Lung (tissue), 12 donors: ENCODE data around the gene TBXA2R. TPM values are rescaled to one million over a fixed set of nuclear protein-coding genes. Genes with fewer than 3 reads are reported as not detected.

Source experiments
- ATAC-seq: fragments of 200-7000 bp; cut with Tn5 transposase; one replicate; pipeline ENCODE4 v1.9.1; 2020; ENCODE audit warnings: moderate number of reproducible peaks; ENCODE audit not compliant: insufficient read depth, low FRiP score
- DNase-seq, 3 donors: peaks; one replicate each; pipeline ENCODE4 v3.0.0-alpha.2; 2013 to 2017
- H3K27ac ChIP-seq, 2 donors: one replicate each; pipeline ENCODE4 v1.5.1; 2013; ENCODE audit warnings: mild to moderate bottlenecking in 2 of 2, moderate library complexity in 2 of 2, control low read depth in 1 of 2, inconsistent platforms in 1 of 2, low read depth in 1 of 2, low read length in 1 of 2
- H3K27me3 ChIP-seq, 3 donors: one replicate each; pipeline ENCODE4 v1.5.1; 2013; ENCODE audit warnings: low read length in 2 of 3; ENCODE audit not compliant: control insufficient read depth in 3 of 3, insufficient read depth in 3 of 3
- H3K36me3 ChIP-seq, 4 donors: one replicate each; pipeline ENCODE4 v1.5.1; 2013; ENCODE audit warnings: low read length in 4 of 4, mild to moderate bottlenecking in 1 of 4, moderate library complexity in 1 of 4; ENCODE audit not compliant: control insufficient read depth in 4 of 4, insufficient read depth in 4 of 4
- H3K4me1 ChIP-seq, 5 donors: one replicate each; pipeline ENCODE4 v1.5.1; 2013; ENCODE audit warnings: low read length in 5 of 5, mild to moderate bottlenecking in 2 of 5, moderate library complexity in 1 of 5; ENCODE audit not compliant: control insufficient read depth in 5 of 5, insufficient read depth in 5 of 5
- H3K4me3 ChIP-seq: one replicate; pipeline ENCODE4 v1.5.1; 2013; ENCODE audit warnings: mild to moderate bottlenecking, control low read depth, moderate library complexity
- H3K9ac ChIP-seq, 2 donors: one replicate each; pipeline ENCODE4 v1.5.1; 2013; ENCODE audit warnings: low read length in 2 of 2, control low read depth in 1 of 2; ENCODE audit not compliant: insufficient read depth in 1 of 2
- H3K9me3 ChIP-seq, 4 donors: one replicate each; pipeline ENCODE4 v1.5.1; 2013; ENCODE audit warnings: low read length in 3 of 4, mild to moderate bottlenecking in 1 of 4, moderate library complexity in 1 of 4; ENCODE audit not compliant: control insufficient read depth in 4 of 4, insufficient read depth in 3 of 4
- CTCF ChIP-seq: IDR thresholded peaks from 2 replicates; pipeline ENCODE4 v1.5.1; 2012; ENCODE audit warnings: mild to moderate bottlenecking; ENCODE audit errors: control extremely low read depth, extremely low read depth
- WGBS, 2 donors: extraction: QIAGEN DNeasy Blood & Tissue Kit; methylation state at CpG; one replicate each; pipeline ENCODE4 v1.1.7; 2013; 5-methylcytosine and 5-hydroxymethylcytosine counted together
- polyA plus RNA-seq, 2 donors: library from polyadenylated mRNA; stranded (reverse); fragments of 200-250 nt; gene quantifications; one replicate each; pipeline ENCODE4 v1.2.1, GENCODE V29; 2013
- total RNA-seq, 2 donors: library from RNA; depleted of rRNA in 1 of 2; stranded (reverse); fragments of >200 nt in 1 of 2; gene quantifications; one replicate each; pipeline ENCODE4 v1.2.1, GENCODE V29; 2014 to 2021
- donor health status: control.
- donor health status: control.
- donor health status: Bipolar disorder and iron deficiency.
- donor health status: healthy.
- donor health status: DM: yes; HTN: yes; CAD: no.

The TBXA2R gene
- total and polyA plus RNA-seq, 4 donors = 2.5 to 7.6 (median 3.5) TPM

- DNase-seq (peak; percentile 94 to 96 (median 95)), ATAC-seq (peak; percentile 99)
- H3K27ac ChIP-seq = peak within 1 kb of the TSS; percentile 62 to 70
- peak within 1 kb of the TSS in 1 of 2 donors; percentile 78 for H3K9ac ChIP-seq
- no peaks in the 10 kb centered on the region for H3K27me3 ChIP-seq
- no peaks in the 10 kb centered on the region for H3K9me3 ChIP-seq
- peak within 1 kb of the TSS; percentile 93 for H3K4me3 ChIP-seq
- H3K36me3 ChIP-seq = no peaks in the 10 kb centered on the region
- WGBS, 2 donors = 1% methylated on average over 65 to 81 of the region's 81 CpGs
- H3K4me1 ChIP-seq = peaks cover 0 to 16% (median 0%) of the 10 kb centered on the region in 5 donors
- peak; percentile 18 for TF ChIP-seq CTCF
Measured at GRCh38 chr19:3557461-3558248, 49.0 kb downstream of the TBXA2R start, which contains the start of gene MFSD12. Gene MFSD12, minus strand, starts transcription at chr19:3557586. Its CDS starts 183 bp downstream, at chr19:3557403.

GRCh38 chr19:3556978-3557460 is 49.7 kb downstream of the TBXA2R start:
- no peak for ATAC-seq
- WGBS, 2 donors = 0 to 1% methylated on average over 35 to 60 of the region's 60 CpGs

GRCh38 chr19:3556423-3556977 is 50.2 kb downstream of the TBXA2R start:
- no peak for DNase-seq
- Histone ChIP-seq H3K27ac (peak overlapping the region in 1 of 2 donors; percentile 56), H3K9ac (peak overlapping the region in 1 of 2 donors; percentile 78)

More at GRCh38 chr19:3556978-3557460, 49.7 kb downstream of the TBXA2R start:
- DNase-seq = no peak
- H3K4me1 ChIP-seq = peaks cover 0 to 17% (median 0%) of the 10 kb centered on the region in 5 donors
- H3K9ac ChIP-seq = peak overlapping the region in 1 of 2 donors; percentile 78
- no peaks in the 10 kb centered on the region for H3K27me3 ChIP-seq
- H3K27ac ChIP-seq = peak overlapping the region; percentile 56 to 70
- peak overlapping the region; percentile 93 for H3K4me3 ChIP-seq
- H3K36me3 ChIP-seq = no peaks in the 10 kb centered on the region
- no peak for TF ChIP-seq CTCF
- no peaks in the 10 kb centered on the region for H3K9me3 ChIP-seq

More at GRCh38 chr19:3556423-3556977, 50.2 kb downstream of the TBXA2R start:
- WGBS, 2 donors = 30 to 37% methylated on average over 9 of the region's 9 CpGs
- peak overlapping the region; percentile 93 for H3K4me3 ChIP-seq
- no peaks in the 10 kb centered on the region for H3K36me3 ChIP-seq
- ATAC-seq = no peak
- H3K4me1 ChIP-seq = peaks cover 0 to 17% (median 0%) of the 10 kb centered on the region in 5 donors
- H3K9me3 ChIP-seq = no peaks in the 10 kb centered on the region
- H3K27me3 ChIP-seq = no peaks in the 10 kb centered on the region
- TF ChIP-seq CTCF = no peak
